GM08714 (cell line): Measurements from ENCODE around the gene TPCN2.
"Not testable (repeated sequence)": the region's sequence is repeated elsewhere in the genome, so short reads cannot be mapped to it uniquely, and the experiment has no call there.

ENCODE experiments used
- H3K4me3 ChIP-seq: fragments of 200-500 bp; sonication (Bioruptor generic); 2 replicates; pipeline ENCODE4 v1.5.1; 2014; ENCODE audit warnings: mild to moderate bottlenecking, low read length, inconsistent platforms
- ZNF274 ChIP-seq: IDR thresholded peaks from 2 replicates; pipeline ENCODE4 v1.6.1; 2012; ENCODE audit warnings: mild to moderate bottlenecking, low read depth, low read length

The TPCN2 gene

DNA sequence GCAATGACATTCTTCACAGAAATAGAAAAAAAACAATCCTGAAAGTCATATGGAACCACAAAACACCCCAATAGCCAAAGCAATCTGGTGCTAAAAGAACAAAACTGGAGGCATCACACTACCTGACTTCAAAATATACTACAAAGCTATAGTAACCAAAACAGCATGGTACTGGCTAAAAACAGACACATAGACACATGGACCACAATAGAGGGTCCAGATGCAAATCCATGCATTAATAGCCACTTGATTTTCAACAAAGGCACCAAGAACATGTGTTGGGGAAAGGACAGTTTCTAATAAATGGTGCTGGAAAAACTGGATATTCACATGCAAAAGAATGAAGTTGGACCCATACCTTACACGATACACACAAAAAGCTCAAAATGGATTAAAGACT is 79.2 kb downstream of the TPCN2 start:
- TF ChIP-seq ZNF274, result no peak
- no peak overlapping the region for H3K4me3 ChIP-seq

DNA sequence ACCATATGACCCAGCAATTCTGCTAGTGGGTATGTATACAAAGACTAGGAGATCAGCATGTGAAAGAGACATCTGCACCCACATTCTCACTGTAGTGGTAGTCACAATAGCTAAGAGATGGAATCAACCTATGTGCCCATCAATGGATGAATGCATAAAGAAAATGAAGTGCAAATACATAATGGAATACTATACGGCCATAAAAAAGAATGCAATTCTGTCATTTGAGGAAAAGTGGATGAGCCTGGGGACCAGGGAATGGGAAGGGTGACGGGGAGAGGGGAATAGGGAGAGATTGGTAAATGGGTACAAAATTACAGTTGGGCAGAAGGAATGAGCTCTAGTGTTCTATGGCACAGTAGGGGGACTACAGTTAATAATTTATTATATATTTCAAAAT is 80.3 kb downstream of the TPCN2 start:
- no peak for TF ChIP-seq ZNF274
- H3K4me3 ChIP-seq, result no peak overlapping the region

DNA sequence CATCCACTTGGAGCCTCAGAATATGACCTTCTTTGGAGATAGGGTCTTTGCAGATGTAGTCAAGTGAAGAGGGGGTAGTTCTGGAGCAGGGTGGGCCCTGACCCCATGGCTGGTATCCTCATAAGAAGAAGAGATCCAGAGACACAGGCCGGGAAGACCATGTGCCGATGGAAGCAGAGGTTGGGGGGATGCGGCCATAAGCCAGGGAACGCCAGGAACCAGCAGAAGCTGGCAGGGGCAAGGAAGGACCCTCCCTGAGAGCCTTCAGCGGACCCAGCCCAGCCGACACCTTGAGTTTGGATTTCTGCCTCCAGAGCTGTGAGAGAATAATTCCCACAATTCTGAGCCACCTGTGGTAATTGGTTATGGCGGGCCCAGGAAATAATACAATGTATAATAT is 80.9 kb downstream of the TPCN2 start:
- TF ChIP-seq ZNF274, result no peak

DNA sequence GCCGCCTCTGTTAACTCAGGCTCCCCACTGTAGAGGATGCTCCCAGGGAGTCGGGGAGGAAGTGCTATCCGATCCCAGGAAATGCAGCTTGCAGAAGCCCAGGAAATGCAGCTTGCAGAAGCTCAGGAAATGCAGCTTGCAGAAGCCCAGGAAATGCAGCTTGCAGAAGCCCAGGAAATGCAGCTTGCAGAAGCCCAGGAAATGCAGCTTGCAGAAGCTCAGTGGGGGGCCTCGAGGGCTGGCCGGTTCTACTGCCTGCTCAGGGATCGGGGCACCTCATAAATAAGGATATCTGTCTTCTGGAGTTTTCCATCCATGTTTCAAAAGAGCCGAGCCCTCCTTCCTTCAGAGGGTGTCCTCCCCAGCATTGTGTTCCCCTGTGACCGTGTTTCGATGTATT is 81.9 kb downstream of the TPCN2 start:
- no peak for TF ChIP-seq ZNF274
- no peak overlapping the region for H3K4me3 ChIP-seq

More for the DNA sequence above, 80.9 kb downstream of the TPCN2 start:
- H3K4me3 ChIP-seq, result no peak overlapping the region

- no peak overlapping the region for H3K4me3 ChIP-seq
- TF ChIP-seq ZNF274, result no peak
Observed at GRCh38 chr11:69131121-69131566, 82.4 kb downstream of the TPCN2 start.

- no peak overlapping the region for H3K4me3 ChIP-seq
- no peak for TF ChIP-seq ZNF274
Observed at GRCh38 chr11:69131644-69132300, 83.0 kb downstream of the TPCN2 start.

- no peak for TF ChIP-seq ZNF274
- no peak overlapping the region for H3K4me3 ChIP-seq
Observed at GRCh38 chr11:69132301-69132670, 83.6 kb downstream of the TPCN2 start.

GRCh38 chr11:69133251-69133650 is 84.5 kb downstream of the TPCN2 start:
- no peak for TF ChIP-seq ZNF274
- no peak overlapping the region for H3K4me3 ChIP-seq

GRCh38 chr11:69134182-69134581 is 85.5 kb downstream of the TPCN2 start:
- H3K4me3 ChIP-seq, result not testable (repeated sequence)

DNA sequence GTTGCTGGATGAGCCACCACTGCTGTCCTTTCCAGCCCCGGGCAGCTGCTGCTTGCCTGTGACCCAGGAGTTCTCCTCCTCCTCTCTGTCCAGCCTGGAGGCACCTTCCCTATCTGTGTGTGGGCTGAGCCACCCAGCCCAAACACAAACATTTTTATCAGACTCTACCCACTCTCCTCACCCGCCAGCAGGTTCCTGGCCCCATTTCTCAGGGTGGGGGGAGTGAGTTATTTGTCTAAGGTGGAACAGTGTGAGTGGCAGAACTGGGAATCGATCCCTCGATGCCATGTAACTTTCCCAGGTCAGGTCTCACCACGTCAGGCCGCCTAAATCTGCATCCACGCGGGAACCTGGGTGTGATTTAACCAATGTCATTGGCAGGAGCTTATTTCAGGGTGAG is 86.2 kb downstream of the TPCN2 start:
- no peak overlapping the region for H3K4me3 ChIP-seq
- TF ChIP-seq ZNF274, result no peak

DNA sequence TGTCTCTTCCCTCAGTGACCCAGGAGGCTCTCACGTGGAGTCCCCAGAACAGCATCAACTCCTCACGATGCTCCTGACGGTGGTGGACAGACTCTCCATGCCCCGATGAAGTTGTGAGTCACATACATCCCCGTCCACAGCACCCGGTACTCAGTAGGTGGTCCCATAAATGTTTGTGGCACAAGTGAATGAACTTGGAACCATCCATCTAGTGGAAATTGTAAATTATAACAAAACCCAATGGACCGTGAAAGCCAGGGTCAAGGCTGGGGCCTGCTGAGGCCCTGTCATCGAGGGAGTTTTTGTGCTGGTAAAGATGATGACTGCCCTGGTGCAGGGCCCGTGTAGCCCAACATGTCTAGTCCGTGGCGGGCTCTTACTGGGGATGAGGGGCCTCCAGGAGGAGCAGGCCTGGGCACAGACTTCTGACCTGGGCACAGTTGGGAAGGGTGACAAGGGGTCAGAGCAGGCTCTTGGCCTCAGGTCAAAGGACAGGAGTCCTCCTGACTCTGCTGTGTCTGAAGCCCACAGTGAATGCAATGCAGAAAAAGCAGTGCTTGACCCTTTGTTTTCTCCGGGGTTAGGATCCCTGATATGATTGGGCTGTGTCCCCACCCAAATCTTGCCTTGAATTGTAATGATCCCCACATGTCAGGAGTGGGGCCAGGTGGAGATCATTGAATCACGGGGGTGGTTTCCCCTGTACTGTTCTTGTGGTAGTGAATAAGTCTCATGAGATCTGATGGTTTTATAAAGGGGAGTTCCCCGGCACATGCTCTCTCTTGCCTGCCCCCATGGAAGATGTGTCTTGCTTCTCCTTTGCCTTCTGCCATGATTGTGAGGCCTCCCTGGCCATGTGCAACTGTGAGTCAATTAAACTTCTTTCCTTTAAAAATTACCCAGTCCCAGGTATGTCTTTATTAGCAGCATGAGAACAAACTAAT is 87.0 kb downstream of the TPCN2 start:
- H3K4me3 ChIP-seq, result no peak overlapping the region
- TF ChIP-seq ZNF274, result no peak

DNA sequence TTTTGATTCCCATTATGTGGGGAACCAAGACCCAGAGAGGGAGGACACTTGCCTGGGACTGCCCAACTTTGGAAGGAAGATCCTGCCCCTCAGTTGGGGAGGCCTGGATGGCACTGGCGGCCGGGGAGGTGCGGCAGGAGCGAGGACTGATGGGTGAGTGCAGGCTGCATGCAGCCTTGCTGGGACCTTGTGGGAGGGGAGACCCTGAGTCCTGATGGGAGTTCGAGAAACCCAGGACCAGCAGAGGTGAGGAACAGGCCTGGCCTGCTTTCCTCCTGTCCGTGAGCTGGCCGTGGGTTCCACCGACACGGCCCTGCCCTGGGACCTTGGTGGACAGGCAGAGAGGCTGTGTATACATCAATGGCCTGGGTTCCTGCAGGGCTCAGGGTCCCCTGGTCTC is 87.7 kb downstream of the TPCN2 start:
- H3K4me3 ChIP-seq, result no peak overlapping the region
- TF ChIP-seq ZNF274, result no peak

- no peak overlapping the region for H3K4me3 ChIP-seq
- TF ChIP-seq ZNF274, result no peak
Observed at GRCh38 chr11:69137151-69137844, 88.6 kb downstream of the TPCN2 start.

DNA sequence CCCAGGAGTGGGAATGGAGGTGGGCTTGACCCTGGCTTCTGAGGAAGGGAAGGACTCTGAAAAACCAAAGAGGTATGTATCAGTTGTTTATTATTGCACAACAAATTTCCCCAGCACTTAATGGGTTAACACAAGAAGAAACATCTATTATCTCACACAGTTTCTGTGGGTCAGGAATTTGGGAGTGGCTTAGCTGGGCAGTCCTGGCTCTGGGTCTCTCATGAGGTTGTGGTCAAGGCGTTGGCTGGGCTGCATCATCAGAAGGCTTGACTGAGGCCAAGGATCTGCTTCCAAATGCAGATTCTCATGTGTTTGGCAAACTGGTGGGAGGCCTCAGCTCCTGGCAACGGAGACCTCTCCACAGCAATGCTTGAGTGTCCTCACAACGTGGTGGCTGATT is 89.5 kb downstream of the TPCN2 start:
- TF ChIP-seq ZNF274, result no peak
- H3K4me3 ChIP-seq, result no peak overlapping the region

DNA sequence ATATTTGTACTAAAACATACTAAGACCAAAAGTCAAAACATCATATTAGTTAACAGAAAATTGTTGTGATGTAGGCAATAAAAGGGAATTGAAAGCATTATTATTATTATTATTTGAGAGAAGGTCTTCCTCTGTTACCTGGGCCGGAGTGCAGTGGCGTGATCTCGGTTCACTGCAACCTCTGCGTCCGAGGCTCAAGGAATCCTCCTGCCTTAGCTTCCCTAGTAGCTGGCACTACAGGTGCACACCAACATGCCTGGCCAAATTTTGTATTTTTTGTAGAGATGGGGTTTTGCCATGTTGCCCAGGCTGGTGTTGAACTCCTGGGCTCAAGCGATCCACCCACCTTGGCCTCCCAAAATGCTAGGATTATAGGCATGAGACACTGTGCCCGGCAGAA is 91.4 kb downstream of the TPCN2 start:
- not testable (repeated sequence) for H3K4me3 ChIP-seq

DNA sequence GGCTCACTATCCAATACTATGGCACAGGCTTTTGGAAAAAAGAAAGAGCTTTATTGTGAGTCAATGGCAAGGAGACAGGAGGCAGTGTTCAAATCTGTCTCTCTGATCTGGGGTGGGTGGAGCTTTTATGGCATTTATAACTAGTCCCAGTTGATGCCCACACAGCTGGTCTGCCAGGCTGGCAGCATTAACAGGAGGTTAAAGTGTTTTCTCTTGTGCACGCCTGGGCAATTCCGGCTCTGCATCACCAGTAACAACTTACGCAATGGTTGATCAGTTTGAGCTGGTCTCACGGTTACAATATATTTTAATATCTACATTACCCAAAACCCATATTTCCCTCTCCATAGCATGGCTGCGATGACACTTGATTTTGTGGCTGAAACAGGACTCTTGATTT is 91.9 kb downstream of the TPCN2 start:
- no peak for TF ChIP-seq ZNF274
- H3K4me3 ChIP-seq, result no peak overlapping the region
